Thymus (tissue), 11 donors: ENCODE measurements around the gene LCP2. TPM values are rescaled to one million over a fixed set of nuclear protein-coding genes. Genes with fewer than 3 reads are reported as not detected.

ENCODE experiments used
- DNase-seq, 9 donors: peaks; one replicate each; pipeline ENCODE4 v3.0.0-alpha.2; 2013; ENCODE audit warnings: low spot score in 9 of 9, low read depth in 6 of 9, missing footprints in 1 of 9
- H3K27ac ChIP-seq, 2 donors: one replicate each; pipeline ENCODE4 v1.5.1; 2013; ENCODE audit warnings: control low read depth in 1 of 2, low read depth in 1 of 2, low read length in 1 of 2, mild to moderate bottlenecking in 1 of 2, moderate library complexity in 1 of 2
- H3K27me3 ChIP-seq, 2 donors: one replicate each; pipeline ENCODE4 v1.5.1; 2013; ENCODE audit warnings: low read length in 1 of 2; ENCODE audit not compliant: control insufficient read depth in 2 of 2, insufficient read depth in 1 of 2
- H3K36me3 ChIP-seq, 2 donors: one replicate each; pipeline ENCODE4 v1.5.1; 2013; ENCODE audit warnings: low read length in 1 of 2, mild to moderate bottlenecking in 1 of 2, moderate library complexity in 1 of 2; ENCODE audit not compliant: control insufficient read depth in 2 of 2, insufficient read depth in 2 of 2
- H3K4me1 ChIP-seq, 2 donors: one replicate each; pipeline ENCODE4 v1.5.1; 2013; ENCODE audit warnings: low read length in 2 of 2; ENCODE audit not compliant: control insufficient read depth in 2 of 2, insufficient read depth in 2 of 2
- H3K4me3 ChIP-seq, 2 donors: one replicate each; pipeline ENCODE4 v1.5.1; 2013; ENCODE audit warnings: low read length in 2 of 2, control low read depth in 1 of 2, mild to moderate bottlenecking in 1 of 2
- H3K9me3 ChIP-seq, 2 donors: one replicate each; pipeline ENCODE4 v1.5.1; 2013; ENCODE audit warnings: low read length in 1 of 2, mild to moderate bottlenecking in 1 of 2; ENCODE audit not compliant: control insufficient read depth in 2 of 2, insufficient read depth in 1 of 2
- WGBS: extraction: QIAGEN DNeasy Blood & Tissue Kit; methylation state at CpG from one replicate; pipeline ENCODE4 v1.1.7; 2013; 5-methylcytosine and 5-hydroxymethylcytosine counted together
- polyA plus RNA-seq: library from polyadenylated mRNA; stranded (reverse); fragments of 200-250 nt; gene quantifications from one replicate; pipeline ENCODE4 v1.2.3, GENCODE V29; 2013
- total RNA-seq: library from RNA; stranded (reverse); fragments of 120-200 nt; gene quantifications from one replicate; pipeline ENCODE4 v1.2.4, GENCODE V29; 2013
- donor health status: healthy.

Gene LCP2
- total and polyA plus RNA-seq, 2 donors = 73.7 to 131 TPM

DNA sequence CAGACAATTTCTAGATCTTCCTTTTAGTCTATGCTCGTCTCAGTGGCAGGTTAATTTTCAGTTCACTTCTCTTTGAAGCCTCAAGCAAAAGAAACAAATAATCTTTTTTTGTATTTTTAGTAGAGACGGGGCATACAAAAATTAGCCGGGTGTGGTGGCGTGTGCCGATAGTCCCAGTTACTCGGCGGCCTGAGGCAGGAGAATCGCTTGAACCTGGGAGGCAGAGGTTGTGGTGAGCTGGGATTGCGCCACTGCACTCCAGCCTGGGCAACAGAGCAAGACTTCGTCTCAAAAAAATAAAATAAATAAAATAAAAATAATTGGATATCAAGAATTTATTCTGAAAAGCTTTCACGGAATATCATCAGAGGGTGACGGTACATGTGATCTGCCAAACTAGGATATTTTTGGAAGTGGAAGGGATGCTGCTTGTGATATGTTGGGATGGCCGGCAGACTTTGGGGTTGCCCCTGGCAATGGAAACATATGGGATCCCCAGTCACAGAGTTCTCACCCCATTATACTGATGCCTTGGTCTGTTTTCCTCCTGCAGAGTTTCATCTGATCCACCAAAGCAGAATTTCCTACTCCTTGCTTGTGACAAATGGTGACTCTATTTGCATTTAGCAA, 7.6 kb upstream of the LCP2 start:
- Histone ChIP-seq H3K4me1 (peaks cover 39 to 76% of the 10 kb centered on the region in 2 donors), H3K4me3 (no peak overlapping the region), H3K27ac (no peak overlapping the region), H3K27me3 (no peaks in the 10 kb centered on the region), H3K9me3 (no peaks in the 10 kb centered on the region), H3K36me3 (no peaks in the 10 kb centered on the region)
- 97% methylated on average over 13 of the region's 13 CpGs for WGBS
- no peak for DNase-seq

- 43% methylated on average over 8 of the region's 8 CpGs for WGBS
- DNase-seq = peak in 2 of 9 donors; percentile 41 to 71
- H3K4me1 ChIP-seq = peaks cover 46 to 86% of the 10 kb centered on the region in 2 donors
- no peaks in the 10 kb centered on the region for H3K27me3 ChIP-seq
- H3K4me3 ChIP-seq = peak overlapping the region; percentile 29 to 46
- H3K27ac ChIP-seq = peak overlapping the region; percentile 90 to 91
- H3K36me3 ChIP-seq = no peaks in the 10 kb centered on the region
- no peaks in the 10 kb centered on the region for H3K9me3 ChIP-seq
These were observed 6.0 kb upstream of the LCP2 start for GRCh38 chr5:170303549-170303948.

DNA sequence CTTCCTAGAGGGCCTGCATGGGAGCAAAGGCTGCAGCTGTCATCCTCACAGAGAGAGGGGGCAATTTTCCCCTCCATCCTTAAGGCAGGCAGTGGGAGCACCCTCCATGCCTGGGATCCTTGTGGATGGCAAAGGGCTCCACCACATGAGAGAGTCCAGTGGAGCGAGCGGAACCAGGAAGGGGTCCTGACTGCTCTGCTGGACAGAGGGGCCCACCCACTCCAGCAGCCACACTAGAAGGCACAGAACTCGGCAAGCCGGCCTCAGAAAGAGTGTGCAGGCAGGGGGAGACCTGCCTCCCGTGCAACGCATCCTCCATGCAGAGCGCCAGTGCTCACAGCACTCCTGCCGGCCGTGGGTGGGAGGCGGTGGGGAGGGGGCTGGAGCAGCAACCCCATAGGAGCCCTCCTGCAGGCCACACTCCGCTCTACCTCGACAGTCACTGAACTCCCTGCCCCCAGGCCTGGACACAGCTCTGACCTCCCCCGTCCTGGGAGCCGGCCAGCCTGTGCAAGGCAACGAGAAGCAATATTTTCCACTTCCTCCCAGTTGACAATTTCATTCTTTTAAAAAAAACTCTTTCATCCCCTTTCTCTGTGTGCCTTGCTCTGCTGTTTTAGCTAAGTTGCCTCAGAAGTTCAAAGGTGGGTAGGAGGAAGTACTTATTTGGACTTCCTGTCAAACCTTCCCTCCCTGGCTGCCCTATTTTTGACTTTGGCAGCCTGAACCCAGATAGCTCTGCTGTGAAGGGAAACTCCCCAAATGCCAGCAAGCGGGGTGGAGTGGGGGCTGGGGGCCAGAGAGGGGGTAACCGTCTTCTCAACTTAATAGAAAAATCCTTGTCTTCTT, 5.3 kb upstream of the LCP2 start:
- Histone ChIP-seq H3K27me3 (no peaks in the 10 kb centered on the region), H3K36me3 (no peaks in the 10 kb centered on the region), H3K4me1 (peaks cover 46 to 87% of the 10 kb centered on the region in 2 donors), H3K9me3 (no peaks in the 10 kb centered on the region), H3K27ac (peak overlapping the region; percentile 90 to 91), H3K4me3 (peak overlapping the region; percentile 29 to 46)
- WGBS = 15% methylated on average over 17 of the region's 17 CpGs
- DNase-seq = peak; percentile 73 to 97 (median 90)

GRCh38 chr5:170301981-170302652, 4.5 kb upstream of the LCP2 start:
- H3K9me3 ChIP-seq = no peaks in the 10 kb centered on the region
- H3K4me3 ChIP-seq = peak overlapping the region; percentile 29 to 46
- peak overlapping the region; percentile 90 to 91 for H3K27ac ChIP-seq
- H3K27me3 ChIP-seq = no peaks in the 10 kb centered on the region
- peaks cover 46 to 85% of the 10 kb centered on the region in 2 donors for H3K4me1 ChIP-seq
- H3K36me3 ChIP-seq = no peaks in the 10 kb centered on the region
- WGBS = 81% methylated on average over 11 of the region's 11 CpGs
- DNase-seq = no peak

GRCh38 chr5:170301149-170301548, 3.6 kb upstream of the LCP2 start:
- H3K4me3 ChIP-seq = no peak overlapping the region
- 96% methylated on average over 9 of the region's 9 CpGs for WGBS
- no peaks in the 10 kb centered on the region for H3K9me3 ChIP-seq

GRCh38 chr5:170300361-170301013, 2.9 kb upstream of the LCP2 start:
- H3K4me3 ChIP-seq = no peak overlapping the region
- H3K4me1 ChIP-seq = peaks cover 46 to 74% of the 10 kb centered on the region in 2 donors
- no peaks in the 10 kb centered on the region for H3K36me3 ChIP-seq
- DNase-seq = no peak
- H3K27ac ChIP-seq = peak overlapping the region; percentile 33 to 46
- 95% methylated on average over 7 of the region's 7 CpGs for WGBS
- no peaks in the 10 kb centered on the region for H3K9me3 ChIP-seq
- no peaks in the 10 kb centered on the region for H3K27me3 ChIP-seq

More at GRCh38 chr5:170301149-170301548, 3.6 kb upstream of the LCP2 start:
- H3K36me3 ChIP-seq = no peaks in the 10 kb centered on the region
- H3K4me1 ChIP-seq = peaks cover 46 to 79% of the 10 kb centered on the region in 2 donors
- H3K27ac ChIP-seq = peak overlapping the region; percentile 33 to 46
- H3K27me3 ChIP-seq = no peaks in the 10 kb centered on the region
- no peak for DNase-seq

- peak overlapping the region; percentile 96 to 98 for H3K27ac ChIP-seq
- peaks cover 15 to 28% of the 10 kb centered on the region in 2 donors for H3K36me3 ChIP-seq
- 5% methylated on average over 12 of the region's 12 CpGs for WGBS
- peak overlapping the region; percentile 80 to 95 for H3K4me3 ChIP-seq
- H3K4me1 ChIP-seq = peaks cover 36 to 70% of the 10 kb centered on the region in 2 donors
- no peaks in the 10 kb centered on the region for H3K27me3 ChIP-seq
- no peaks in the 10 kb centered on the region for H3K9me3 ChIP-seq
- DNase-seq = peak in 1 of 9 donors; percentile 59
These were observed 515 bp downstream of the LCP2 start for GRCh38 chr5:170296935-170297588.
